Fibroblast of lung (primary cell): ENCODE data around the gene SMOC2. TPM values are rescaled to one million over a fixed set of nuclear protein-coding genes. Genes with fewer than 3 reads are reported as not detected.

ENCODE experiments used
- DNase-seq, 2 donors: peaks; one replicate each; pipeline versions ENCODE4 v3.0.0 to v3.0.0-alpha.2; 2010; ENCODE audit warnings: low read depth in 2 of 2
- H2AFZ ChIP-seq: 2 replicates; pipeline ENCODE4 v1.5.1; 2012; ENCODE audit warnings: low read length, control low read depth, inconsistent platforms
- H3K27ac ChIP-seq: 2 replicates; pipeline ENCODE4 v1.5.1; 2011; ENCODE audit warnings: low read length, control low read depth; ENCODE audit not compliant: insufficient read depth
- H3K27me3 ChIP-seq: 2 replicates; pipeline ENCODE4 v1.5.1; 2011; ENCODE audit warnings: mild to moderate bottlenecking, low read length; ENCODE audit not compliant: control insufficient read depth, insufficient read depth
- H3K36me3 ChIP-seq: 2 replicates; pipeline ENCODE4 v1.5.1; 2011; ENCODE audit warnings: low read length; ENCODE audit not compliant: control insufficient read depth, insufficient read depth
- H3K4me1 ChIP-seq: 2 replicates; pipeline ENCODE4 v1.5.1; 2011; ENCODE audit warnings: low read length; ENCODE audit not compliant: control insufficient read depth, insufficient read depth; ENCODE audit errors: extremely low read depth
- H3K4me2 ChIP-seq: 2 replicates; pipeline ENCODE4 v1.5.1; 2011; ENCODE audit warnings: low read length, control low read depth; ENCODE audit not compliant: insufficient read depth; ENCODE audit errors: extremely low read depth
- H3K4me3 ChIP-seq, 4 experiments: fragments of 200-600 bp in 1 of 4; sonication (generic) in 1 of 4; replicated peaks in 1 of 4; 2 replicates each; pipeline ENCODE4 v1.5.1; 2011 to 2016; ENCODE audit warnings: low read length in 4 of 4, low read depth in 3 of 4, mild to moderate bottlenecking in 3 of 4, control low read depth in 2 of 4, inconsistent platforms in 1 of 4, mixed read lengths in 1 of 4; ENCODE audit not compliant: insufficient read depth in 1 of 4; ENCODE audit errors: control extremely low read depth in 1 of 4
- H3K79me2 ChIP-seq: 2 replicates; pipeline ENCODE4 v1.5.1; 2012; ENCODE audit warnings: mild to moderate bottlenecking, low read length, inconsistent platforms; ENCODE audit not compliant: control insufficient read depth, insufficient read depth
- H3K9ac ChIP-seq: 2 replicates; pipeline ENCODE4 v1.5.1; 2011; ENCODE audit warnings: mild to moderate bottlenecking, low read length, control low read depth; ENCODE audit not compliant: insufficient read depth
- H3K9me3 ChIP-seq: 2 replicates; pipeline ENCODE4 v1.5.1; 2012; ENCODE audit warnings: low read depth, low read length; ENCODE audit not compliant: control insufficient read depth, insufficient read depth
- H4K20me1 ChIP-seq: 2 replicates; pipeline ENCODE4 v1.5.1; 2011; ENCODE audit warnings: low read length; ENCODE audit not compliant: control insufficient read depth, insufficient read depth; ENCODE audit errors: extremely low read depth
- CTCF ChIP-seq, 2 donors: IDR thresholded peaks in 1 of 2; conservative IDR thresholded peaks in 1 of 2; 1 replicate in 1 of 2; 2 replicates in 1 of 2; pipeline ENCODE4 v1.5.1; 2011 to 2012; ENCODE audit warnings: low read length in 2 of 2, control low read depth in 1 of 2, inconsistent platforms in 1 of 2, low read depth in 1 of 2, mild to moderate bottlenecking in 1 of 2
- EZH2 ChIP-seq: IDR thresholded peaks from 2 replicates; pipeline ENCODE4 v1.5.1; 2012; ENCODE audit warnings: low read length, control low read depth, mild to moderate bottlenecking; ENCODE audit errors: missing control alignments
- polyA plus RNA-seq, 2 donors: library from polyadenylated mRNA; depleted of rRNA in 1 of 2; stranded (reverse) in 1 of 2; unstranded in 1 of 2; fragments of >200 nt; gene quantifications; 2 replicates each; pipeline ENCODE4 v1.2.1, GENCODE V29; 2011 to 2012; ENCODE audit warnings: missing spikeins in 1 of 2
- total RNA-seq: library from RNA; depleted of rRNA; stranded (reverse); fragments of >200 nt; gene quantifications from 2 replicates; pipeline ENCODE4 v1.2.1, GENCODE V29; 2014

The SMOC2 gene
- total and polyA plus RNA-seq, 2 donors (not counting 1 experiment from before 2014, with no cell fraction given), result not detected

DNA sequence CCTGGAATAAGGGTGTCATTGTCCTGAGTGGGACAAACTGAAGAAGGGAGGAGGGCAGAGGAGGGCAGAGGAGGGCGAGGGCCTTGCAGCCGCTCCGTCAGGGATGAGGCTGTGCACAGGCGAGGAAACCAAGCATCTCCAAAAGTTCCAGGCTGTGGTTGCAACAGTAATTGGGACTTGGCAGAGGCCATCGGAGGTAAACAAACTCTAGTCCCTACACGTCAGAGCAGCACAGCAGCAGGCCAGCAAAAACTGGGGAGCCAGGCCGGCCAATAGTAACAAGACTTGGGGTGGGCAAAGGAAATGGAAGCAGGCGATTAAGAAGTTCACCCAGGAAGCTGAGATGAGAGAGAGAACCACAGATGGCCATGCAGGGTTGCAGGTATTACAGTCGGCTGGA lies 142.8 kb downstream of the SMOC2 start:
- H3K4me1 ChIP-seq, result no peaks in the 10 kb centered on the region
- H3K4me2 ChIP-seq, result no peak overlapping the region
- H3K9ac ChIP-seq, result no peak overlapping the region
- H4K20me1 ChIP-seq, result no peaks in the 10 kb centered on the region
- no peak overlapping the region for H3K27ac ChIP-seq
- H3K36me3 ChIP-seq, result no peaks in the 10 kb centered on the region
- H2AFZ ChIP-seq, result no peak overlapping the region
- DNase-seq, result no peak
- no peaks in the 10 kb centered on the region for H3K79me2 ChIP-seq
- no peaks in the 10 kb centered on the region for H3K27me3 ChIP-seq
- TF ChIP-seq CTCF (conservative IDR thresholded peaks at IDR 0.05 in 1 of 2, IDR thresholded peaks at IDR 0.05 in 1 of 2; ENCODE audit: low read depth in 1 of 2, low read length in 2 of 2) (no peak), EZH2 (no peak)
- no peaks in the 10 kb centered on the region for H3K9me3 ChIP-seq
- H3K4me3 ChIP-seq, result no peak overlapping the region

- no peak overlapping the region for H3K4me2 ChIP-seq
- no peaks in the 10 kb centered on the region for H4K20me1 ChIP-seq
- no peak overlapping the region for H3K27ac ChIP-seq
- H3K4me3 ChIP-seq, result no peak overlapping the region
- H3K36me3 ChIP-seq, result no peaks in the 10 kb centered on the region
- no peak for TF ChIP-seq EZH2
- TF ChIP-seq CTCF (conservative IDR thresholded peaks at IDR 0.05 in 1 of 2, IDR thresholded peaks at IDR 0.05 in 1 of 2; ENCODE audit: low read depth in 1 of 2, low read length in 2 of 2), result no peak
- H3K9ac ChIP-seq, result no peak overlapping the region
- peak in 1 of 2 donors; percentile 17 for DNase-seq
- no peaks in the 10 kb centered on the region for H3K4me1 ChIP-seq
- no peaks in the 10 kb centered on the region for H3K9me3 ChIP-seq
- no peaks in the 10 kb centered on the region for H3K79me2 ChIP-seq
- no peaks in the 10 kb centered on the region for H3K27me3 ChIP-seq
- H2AFZ ChIP-seq, result no peak overlapping the region
These were observed 143.3 kb downstream of the SMOC2 start for GRCh38 chr6:168584249-168584648.

- Histone ChIP-seq H3K36me3 (no peaks in the 10 kb centered on the region), H3K9ac (no peak overlapping the region), H3K27me3 (no peaks in the 10 kb centered on the region), H4K20me1 (no peaks in the 10 kb centered on the region), H3K27ac (no peak overlapping the region), H3K79me2 (no peaks in the 10 kb centered on the region), H3K4me2 (no peak overlapping the region), H3K4me1 (no peaks in the 10 kb centered on the region), H2AFZ (no peak overlapping the region), H3K9me3 (no peaks in the 10 kb centered on the region), H3K4me3 (no peak overlapping the region)
- DNase-seq, result no peak
- TF ChIP-seq CTCF (conservative IDR thresholded peaks at IDR 0.05 in 1 of 2, IDR thresholded peaks at IDR 0.05 in 1 of 2; ENCODE audit: low read depth in 1 of 2, low read length in 2 of 2) (no peak), EZH2 (no peak)
These were observed 143.7 kb downstream of the SMOC2 start for GRCh38 chr6:168584671-168585070.
